ENCODE results near the gene FBXL7. TPM values are rescaled to one million over a fixed set of nuclear protein-coding genes. Genes with fewer than 3 reads are reported as not detected.

The FBXL7 gene
- total RNA-seq: 68.8 to 70.7 TPM (median 70.0 TPM) in 3 replicates

DNA sequence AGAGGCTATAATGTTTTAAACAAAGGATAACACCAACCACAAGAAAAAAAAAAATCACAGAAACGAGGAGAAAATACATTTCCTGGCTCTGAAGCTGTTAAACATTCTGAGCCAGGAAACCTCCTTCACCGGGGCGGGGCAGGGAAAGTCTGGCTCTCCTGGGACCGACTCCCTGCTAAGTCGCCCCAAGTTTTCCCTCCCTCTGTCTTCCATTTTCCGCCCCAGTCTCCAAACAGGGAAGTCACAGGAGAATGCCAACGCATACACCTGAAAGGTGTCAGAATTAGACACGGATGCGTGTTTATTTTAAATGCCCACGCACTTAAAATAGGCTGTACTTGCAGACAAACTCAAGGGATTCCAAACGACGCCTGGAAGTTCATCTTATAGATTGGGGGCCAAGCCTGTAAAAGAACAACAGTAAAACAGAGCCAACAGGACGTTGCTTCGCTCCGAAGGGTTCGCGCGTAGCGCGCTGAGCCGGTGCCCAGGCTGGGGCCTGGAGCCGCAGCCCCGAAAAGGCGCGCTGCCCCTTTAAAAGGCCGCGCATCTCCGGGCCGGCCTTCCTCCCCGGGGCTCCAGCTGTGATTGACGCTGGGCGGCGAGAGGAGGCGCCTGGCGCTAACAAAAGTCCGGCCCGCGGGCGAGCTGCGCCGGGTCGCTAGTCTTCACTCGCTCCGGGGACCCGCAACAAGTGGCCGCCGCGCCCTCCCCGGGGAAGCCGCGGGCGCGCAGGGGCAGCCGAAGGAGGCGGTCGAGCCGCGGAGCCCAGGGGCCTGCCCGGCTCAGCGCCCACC lies at the start of gene FBXL7:
TSS of gene FBXL7 (plus strand) at position 653 of the 797 bp plus-strand sequence.
- Mint-ChIP-seq H3K4me1 (peaks cover 64% of the 10 kb centered on the region), H3K27me3 (ENCODE audit: low read depth) (peaks cover 2% of the 10 kb centered on the region), H3K4me3 (peak within 1 kb of the TSS; percentile 83), H3K36me3 (peaks cover 8% of the 10 kb centered on the region), H3K9me3 (no peaks in the 10 kb centered on the region), H3K27ac (peak within 1 kb of the TSS; percentile 91)
- TF ChIP-seq, protein P1, sequence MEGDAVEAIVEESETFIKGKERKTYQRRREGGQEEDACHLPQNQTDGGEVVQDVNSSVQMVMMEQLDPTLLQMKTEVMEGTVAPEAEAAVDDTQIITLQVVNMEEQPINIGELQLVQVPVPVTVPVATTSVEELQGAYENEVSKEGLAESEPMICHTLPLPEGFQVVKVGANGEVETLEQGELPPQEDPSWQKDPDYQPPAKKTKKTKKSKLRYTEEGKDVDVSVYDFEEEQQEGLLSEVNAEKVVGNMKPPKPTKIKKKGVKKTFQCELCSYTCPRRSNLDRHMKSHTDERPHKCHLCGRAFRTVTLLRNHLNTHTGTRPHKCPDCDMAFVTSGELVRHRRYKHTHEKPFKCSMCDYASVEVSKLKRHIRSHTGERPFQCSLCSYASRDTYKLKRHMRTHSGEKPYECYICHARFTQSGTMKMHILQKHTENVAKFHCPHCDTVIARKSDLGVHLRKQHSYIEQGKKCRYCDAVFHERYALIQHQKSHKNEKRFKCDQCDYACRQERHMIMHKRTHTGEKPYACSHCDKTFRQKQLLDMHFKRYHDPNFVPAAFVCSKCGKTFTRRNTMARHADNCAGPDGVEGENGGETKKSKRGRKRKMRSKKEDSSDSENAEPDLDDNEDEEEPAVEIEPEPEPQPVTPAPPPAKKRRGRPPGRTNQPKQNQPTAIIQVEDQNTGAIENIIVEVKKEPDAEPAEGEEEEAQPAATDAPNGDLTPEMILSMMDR (IDR thresholded peaks at IDR 0.05; ENCODE audit: unreplicated experiment): no peak
- peak; percentile 51 to 76 for DNase-seq (ENCODE audit: low spot score in 2 of 2, unreplicated experiment in 2 of 2)

DNA sequence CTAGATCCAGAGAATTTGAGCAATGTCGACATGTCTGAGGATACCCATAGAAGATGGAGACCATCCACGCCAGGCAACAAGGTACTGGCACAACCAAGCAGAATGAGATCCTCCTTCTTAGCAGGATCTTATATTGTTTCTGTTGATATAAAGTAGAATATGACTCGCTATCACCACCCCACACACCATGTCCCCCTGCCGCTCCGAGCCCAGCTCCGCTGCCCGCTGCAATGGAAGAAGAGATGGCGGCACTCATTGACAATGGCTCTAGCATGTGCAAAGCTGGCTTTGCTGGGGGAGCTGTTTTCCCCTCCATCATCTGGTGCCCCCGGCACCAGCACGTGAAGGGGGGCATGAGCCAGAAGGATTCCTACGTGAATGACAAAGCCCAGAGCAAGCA lies 49.5 kb upstream of the FBXL7 start:
- Mint-ChIP-seq H3K36me3 (no peaks in the 10 kb centered on the region), H3K9me3 (peaks cover 13% of the 10 kb centered on the region), H3K27ac (no peak overlapping the region), H3K27me3 (ENCODE audit: low read depth) (peaks cover 11% of the 10 kb centered on the region), H3K4me1 (peaks cover 2% of the 10 kb centered on the region), H3K4me3 (no peak overlapping the region)
- DNase-seq (ENCODE audit: low spot score in 2 of 2, unreplicated experiment in 2 of 2): no peak
- TF ChIP-seq, protein P1 (IDR thresholded peaks at IDR 0.05; ENCODE audit: unreplicated experiment): no peak

DNA sequence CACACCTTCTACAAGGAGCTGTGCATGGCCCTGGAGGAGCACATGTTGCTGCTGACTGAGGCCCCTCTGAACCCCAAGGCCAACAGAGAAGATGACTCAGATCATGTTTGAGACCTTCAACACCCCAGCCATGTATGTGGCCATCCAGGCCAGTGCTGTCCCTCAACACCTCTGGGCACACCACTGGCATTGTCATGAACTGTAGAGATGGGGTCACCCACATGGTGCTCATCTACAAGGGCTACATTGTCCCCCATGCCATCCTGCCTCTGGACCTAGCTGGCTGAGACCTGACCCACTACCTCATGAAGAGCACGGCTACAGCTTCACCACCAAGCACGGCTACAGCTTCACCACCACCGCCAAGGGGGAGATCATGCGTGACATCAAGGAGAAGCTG lies 49.0 kb upstream of the FBXL7 start:
- TF ChIP-seq, protein P1 (IDR thresholded peaks at IDR 0.05; ENCODE audit: unreplicated experiment): no peak
- Mint-ChIP-seq H3K9me3 (peaks cover 18% of the 10 kb centered on the region), H3K27me3 (ENCODE audit: low read depth) (peaks cover 7% of the 10 kb centered on the region), H3K4me3 (no peak overlapping the region), H3K27ac (no peak overlapping the region), H3K36me3 (no peaks in the 10 kb centered on the region), H3K4me1 (peaks cover 2% of the 10 kb centered on the region)
- DNase-seq (ENCODE audit: low spot score in 2 of 2, unreplicated experiment in 2 of 2): no peak

DNA sequence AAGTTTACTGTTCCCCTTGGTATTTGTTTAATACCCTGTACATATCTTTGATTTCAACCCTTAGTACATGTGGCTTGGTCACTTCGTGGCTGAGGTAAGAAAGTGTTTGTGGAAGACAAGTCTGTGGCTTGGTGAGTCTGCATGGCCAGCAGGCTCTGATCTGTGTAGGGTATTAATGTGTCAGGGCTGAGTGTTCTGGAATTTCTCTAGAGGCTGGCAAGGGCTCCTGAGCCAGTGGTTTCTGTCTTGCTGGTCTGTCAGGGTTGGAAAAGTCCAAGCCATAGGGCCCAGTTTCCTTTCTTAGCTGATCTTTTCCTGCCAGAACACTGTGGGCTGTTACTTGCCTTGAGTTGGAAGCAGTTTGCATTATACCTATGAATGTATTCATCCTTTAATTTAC lies 48.0 kb upstream of the FBXL7 start:
- H3K4me1 Mint-ChIP-seq: peaks cover 2% of the 10 kb centered on the region
- peaks cover 7% of the 10 kb centered on the region for H3K27me3 Mint-ChIP-seq (ENCODE audit: low read depth)
- TF ChIP-seq, protein P1 (IDR thresholded peaks at IDR 0.05; ENCODE audit: unreplicated experiment): no peak
- H3K4me3 Mint-ChIP-seq: no peak overlapping the region
- H3K27ac Mint-ChIP-seq: no peak overlapping the region
- no peaks in the 10 kb centered on the region for H3K36me3 Mint-ChIP-seq
- no peak for DNase-seq (ENCODE audit: low spot score in 2 of 2, unreplicated experiment in 2 of 2)
- peaks cover 26% of the 10 kb centered on the region for H3K9me3 Mint-ChIP-seq

DNA sequence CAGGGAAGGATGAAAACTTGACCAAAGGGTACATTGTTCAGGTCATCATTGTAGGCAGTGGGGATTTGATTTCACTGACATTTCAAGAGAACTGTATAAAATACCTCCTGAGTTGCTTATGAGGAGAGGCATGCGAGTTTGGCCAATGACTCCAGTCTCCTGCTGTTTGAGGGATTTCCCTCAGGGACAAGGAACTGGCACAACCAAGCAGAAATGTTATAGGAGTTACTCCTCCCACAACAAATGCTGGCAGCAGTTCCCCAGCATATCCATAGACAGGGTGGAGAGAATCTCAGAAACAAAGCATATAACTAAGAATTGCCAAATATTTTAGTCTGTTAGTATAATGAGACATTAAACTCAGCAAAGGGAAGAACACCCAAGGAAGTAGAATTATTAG lies 47.2 kb upstream of the FBXL7 start:
- Mint-ChIP-seq H3K4me1 (peaks cover 2% of the 10 kb centered on the region), H3K9me3 (peaks cover 28% of the 10 kb centered on the region), H3K4me3 (no peak overlapping the region), H3K27me3 (ENCODE audit: low read depth) (peaks cover 7% of the 10 kb centered on the region), H3K36me3 (no peaks in the 10 kb centered on the region), H3K27ac (no peak overlapping the region)
- DNase-seq (ENCODE audit: low spot score in 2 of 2, unreplicated experiment in 2 of 2): no peak
- TF ChIP-seq, protein P1 (IDR thresholded peaks at IDR 0.05; ENCODE audit: unreplicated experiment): no peak

Measured in mesothelial cell of epicardium (in vitro differentiated cells).